Stimulated activated CD8-positive, alpha-beta memory T cell treated with anti-CD3 and anti-CD28 coated beads, Interleukin-4, amount 100 ng/mL, for 1 hour (primary cell): ENCODE measurements around the gene SMIM10L2A.
"Not testable (repeated sequence)": the region's sequence is repeated elsewhere in the genome, so short reads cannot be mapped to it uniquely, and the experiment has no call there.

Experiments
- DNase-seq, 2 donors: peaks; one replicate each; pipeline ENCODE4 v3.0.0-alpha.2; 2020; ENCODE audit warnings: low read depth in 2 of 2, low spot score in 1 of 2

Gene SMIM10L2A

GRCh38 chrX:135421932-135422809 lies at the start of gene SMIM10L2A:
Gene SMIM10L2A (plus strand): TSS chrX:135421944. CDS start chrX:135422132, 188 bp downstream.
- DNase-seq, result no peak

- no peak for DNase-seq
Measured at GRCh38 chrX:135373357-135373756, 48.4 kb upstream of the SMIM10L2A start.

- no peak for DNase-seq
Measured at GRCh38 chrX:135382260-135382659, 39.5 kb upstream of the SMIM10L2A start.

- no peak for DNase-seq
Measured at GRCh38 chrX:135383249-135383648, 38.5 kb upstream of the SMIM10L2A start.

GRCh38 chrX:135384161-135384836 lies 37.4 kb upstream of the SMIM10L2A start:
- DNase-seq, result peak in 1 of 2 donors; percentile 1

DNA sequence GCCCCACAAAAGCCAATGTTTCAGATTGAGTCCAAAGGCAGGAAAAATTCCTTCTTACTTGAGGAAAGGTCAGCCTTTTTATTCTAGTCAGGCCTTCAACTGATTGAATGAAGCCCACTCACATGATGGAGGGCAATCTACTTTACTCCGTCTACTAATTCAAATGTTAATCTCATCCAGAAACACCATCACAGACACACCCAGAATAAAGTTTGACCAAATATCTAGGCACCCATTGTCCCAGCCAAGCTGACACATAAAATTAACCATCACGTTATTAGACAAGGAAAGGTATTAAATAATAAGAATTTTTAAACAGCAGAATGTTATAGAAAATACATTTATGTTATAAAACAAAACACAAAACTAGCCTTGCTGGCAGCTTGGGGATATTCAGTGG lies 32.9 kb upstream of the SMIM10L2A start:
- DNase-seq, result no peak

- DNase-seq, result no peak
Measured at GRCh38 chrX:135389243-135389642, 32.5 kb upstream of the SMIM10L2A start.

DNA sequence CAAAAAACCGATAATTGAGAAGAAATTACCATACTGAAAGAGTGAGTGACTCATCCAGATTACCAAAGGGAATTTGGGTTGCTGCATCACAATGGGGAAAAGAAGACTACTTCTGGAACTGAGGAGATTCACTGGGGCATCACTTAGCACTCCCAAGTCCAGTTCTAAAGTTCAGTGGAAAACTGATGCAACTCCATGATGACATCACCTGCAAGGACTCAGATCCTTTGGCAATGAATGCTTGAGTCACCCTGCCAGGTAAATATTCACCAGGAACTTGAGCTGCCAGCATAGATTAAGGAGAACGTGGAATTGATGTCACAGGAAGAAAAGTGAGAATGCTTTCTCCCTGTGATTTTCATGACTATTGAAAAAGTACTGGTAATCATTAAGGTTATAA lies 32.0 kb upstream of the SMIM10L2A start:
- no peak for DNase-seq

GRCh38 chrX:135391734-135392133 lies 30.0 kb upstream of the SMIM10L2A start:
- no peak for DNase-seq

DNA sequence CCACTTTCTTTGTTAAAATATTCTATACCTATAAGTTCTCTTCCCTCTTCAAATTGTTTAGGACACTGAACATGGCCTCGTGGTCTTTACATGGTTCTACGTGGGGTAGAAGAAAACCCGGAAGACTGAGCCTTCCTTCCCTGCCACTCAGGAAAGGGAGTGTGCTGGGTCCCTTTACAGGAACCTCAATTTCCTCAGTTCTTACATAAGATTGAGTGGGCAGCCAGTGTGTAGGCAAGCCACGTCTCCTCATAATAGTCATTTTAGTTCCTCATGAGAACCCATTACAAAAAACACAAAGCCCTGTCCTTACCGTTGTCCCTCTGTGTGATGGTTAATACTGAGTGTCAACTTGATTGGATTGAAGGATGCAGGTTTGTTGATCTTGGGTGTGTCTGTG lies 28.7 kb upstream of the SMIM10L2A start:
- no peak for DNase-seq

DNA sequence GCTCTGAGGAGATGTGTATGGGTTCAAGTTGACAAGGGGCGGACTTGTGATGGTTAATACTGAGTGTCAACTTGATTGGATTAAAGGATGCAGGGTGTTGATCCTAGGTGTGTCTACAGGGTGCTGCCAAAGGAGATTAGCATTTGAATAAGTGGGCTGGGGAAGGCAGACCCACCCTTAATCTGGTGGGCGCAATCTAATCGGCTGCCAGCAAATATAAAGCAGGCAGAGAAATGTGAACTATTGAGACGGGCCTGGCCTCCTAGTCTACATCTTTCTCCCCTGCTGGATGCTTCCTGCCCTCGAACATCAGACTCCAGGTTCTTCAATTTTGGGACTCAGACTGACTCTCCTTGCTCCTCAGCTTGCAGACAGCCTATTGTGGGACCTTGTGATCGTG lies 26.7 kb upstream of the SMIM10L2A start:
- no peak for DNase-seq

- no peak for DNase-seq
Measured at GRCh38 chrX:135396109-135396508, 25.6 kb upstream of the SMIM10L2A start.

GRCh38 chrX:135396566-135396965 lies 25.2 kb upstream of the SMIM10L2A start:
- no peak for DNase-seq

DNA sequence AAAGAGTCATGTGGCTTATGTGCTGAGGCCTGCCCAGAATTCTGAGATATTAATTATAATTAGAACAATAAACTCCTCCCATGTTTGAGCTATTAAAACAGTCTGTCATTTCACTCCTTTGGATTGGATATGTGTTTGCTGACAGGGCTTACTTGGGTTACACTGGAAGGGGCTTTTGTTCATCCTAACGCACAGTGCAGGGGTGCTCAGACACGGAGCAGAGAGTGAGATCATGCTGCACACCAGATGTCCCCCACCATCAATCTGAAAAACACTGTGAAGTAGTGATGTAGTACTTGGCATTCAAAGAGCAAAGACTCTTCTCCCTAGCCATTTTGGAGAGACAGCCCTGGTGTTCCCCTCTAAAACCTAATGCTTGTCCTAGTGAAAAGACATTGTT lies 24.1 kb upstream of the SMIM10L2A start:
- DNase-seq, result no peak

- no peak for DNase-seq
Measured at GRCh38 chrX:135403374-135403773, 18.4 kb upstream of the SMIM10L2A start.

DNA sequence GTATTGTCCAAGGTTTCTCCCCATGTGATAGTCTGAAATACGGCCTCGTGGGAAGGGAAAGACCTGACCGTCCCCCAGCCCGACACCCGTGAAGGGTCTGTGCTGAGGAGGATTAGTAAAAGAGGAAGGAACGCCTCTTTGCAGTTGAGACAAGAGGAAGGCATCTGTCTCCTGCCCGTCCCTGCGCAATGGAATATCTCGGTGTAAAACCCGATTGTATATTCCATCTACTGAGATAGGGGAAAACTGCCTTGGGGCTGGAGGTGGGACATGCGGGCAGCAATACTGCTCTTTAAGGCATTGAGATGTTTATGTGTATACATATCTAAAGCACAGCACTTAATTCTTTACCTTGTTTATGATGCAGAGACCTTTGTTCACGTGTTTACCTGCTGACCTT lies 15.3 kb upstream of the SMIM10L2A start:
- DNase-seq, result not testable (repeated sequence)

- no peak for DNase-seq
Measured at GRCh38 chrX:135408794-135409193, 12.9 kb upstream of the SMIM10L2A start.

DNA sequence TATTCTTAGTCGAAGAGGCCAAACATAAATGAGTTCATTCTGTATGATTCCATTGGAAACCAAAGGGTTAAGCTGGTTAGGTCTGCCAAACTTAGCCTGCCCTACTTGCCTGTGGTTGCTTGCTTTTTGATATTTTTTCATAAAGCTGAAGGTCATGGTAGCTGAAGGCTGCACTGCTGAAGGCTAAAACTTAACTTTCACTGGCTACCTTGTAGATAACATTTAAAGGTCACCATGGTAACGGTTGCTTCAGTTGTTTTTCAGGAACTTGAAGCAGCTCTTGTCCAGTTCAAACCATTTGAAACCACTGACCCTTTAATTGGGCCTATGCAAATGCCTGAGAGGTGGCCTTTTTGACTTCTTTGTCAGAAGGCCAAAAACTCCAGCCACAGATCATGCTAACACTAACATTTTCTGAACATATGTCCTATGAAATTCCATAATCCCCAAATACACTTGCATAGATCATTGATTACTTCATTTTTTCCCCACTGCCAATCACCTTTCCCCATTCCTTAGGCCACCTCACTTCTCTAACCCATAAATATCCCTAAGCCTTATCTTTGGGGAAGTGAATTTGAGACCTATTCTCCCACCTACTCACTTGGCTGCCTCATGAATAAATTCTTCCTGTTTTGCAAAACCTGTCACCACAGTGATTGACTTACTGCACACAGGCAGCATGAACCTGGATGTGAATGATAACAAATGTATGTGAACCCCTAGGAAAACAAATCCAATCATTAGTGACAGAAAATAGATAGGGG lies 10.7 kb upstream of the SMIM10L2A start:
- DNase-seq, result no peak

DNA sequence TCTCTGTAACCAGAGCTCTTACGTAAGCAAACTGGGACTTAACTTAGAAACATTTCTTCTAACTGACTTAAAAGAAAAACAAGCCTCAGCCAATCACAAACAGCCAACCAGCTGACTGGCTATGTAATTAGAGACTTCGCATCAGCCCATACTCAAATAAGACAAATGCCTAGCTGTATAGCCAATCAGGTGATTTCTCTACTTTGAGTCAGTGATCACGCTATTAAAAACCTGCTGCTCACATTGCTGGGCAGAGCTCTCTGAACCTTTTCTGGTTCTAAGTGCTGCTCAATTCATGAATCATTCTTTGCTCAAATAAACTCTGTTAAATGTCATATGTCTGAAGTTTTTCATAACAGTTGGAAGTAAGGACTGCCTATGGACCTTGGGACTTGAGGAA lies 9.9 kb upstream of the SMIM10L2A start:
- DNase-seq, result no peak

- DNase-seq, result no peak
Measured at GRCh38 chrX:135416546-135416945, 5.2 kb upstream of the SMIM10L2A start.

GRCh38 chrX:135420831-135421230 lies 913 bp upstream of the SMIM10L2A start:
- DNase-seq, result no peak

DNA sequence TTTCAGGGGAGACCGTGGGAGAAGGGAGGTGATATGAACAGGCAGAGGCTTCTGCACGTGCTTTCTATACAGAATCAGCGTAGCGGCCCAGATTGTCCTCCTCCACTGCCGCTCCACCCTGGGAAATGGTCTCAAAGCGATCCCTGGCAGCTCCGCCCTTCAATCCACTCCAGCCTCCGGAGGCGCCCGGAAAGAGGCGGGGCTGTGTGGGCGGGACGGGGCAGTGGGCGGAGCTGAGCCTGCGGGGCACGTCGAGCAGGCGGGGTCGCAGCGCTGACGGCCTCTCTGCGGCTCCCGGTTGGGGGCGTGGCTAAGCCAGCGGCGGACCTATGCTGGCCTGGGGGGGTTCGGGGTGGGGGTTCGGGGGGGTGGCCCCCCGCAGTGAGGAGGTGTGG lies 210 bp upstream of the SMIM10L2A start:
- peak; percentile 58 to 74 for DNase-seq
